Activated CD4-positive, alpha-beta memory T cell treated with anti-CD3 and anti-CD28 coated beads, Interleukin-2, amount 10 ng/mL, durations not matched to agents 7 days and 5 days (primary cell): ENCODE results near the gene CRY1. TPM values are rescaled to one million over a fixed set of nuclear protein-coding genes. Genes with fewer than 3 reads are reported as not detected.
A peak's percentile ranks its signal among the peaks of the same experiment; 100 is the strongest.

Experiments
- CTCF ChIA-PET: fragments of 350-600 bp; sonication (Branson Sonifier 250); formaldehyde crosslinking; loops from one replicate; lab custom pipeline; 2021; ENCODE audit warnings: antibody characterized with exemption, inconsistent platforms; lab: Charles Lee
- POLR2A ChIA-PET: fragments of 350-600 bp; sonication (Branson Sonifier 250); formaldehyde crosslinking; loops from one replicate; lab custom pipeline; 2021; ENCODE audit warnings: antibody characterized with exemption; lab: Charles Lee
- DNase-seq: peaks from one replicate; pipeline ENCODE4 v3.0.0-alpha.2; 2020
- H3K27ac Mint-ChIP-seq: one replicate; pipeline ENCODE4 v1.8.0; 2021; ENCODE audit warnings: mild to moderate bottlenecking, mixed read lengths
- H3K27me3 Mint-ChIP-seq: one replicate; pipeline ENCODE4 v1.8.0; 2021; ENCODE audit warnings: mixed read lengths
- H3K36me3 Mint-ChIP-seq: one replicate; pipeline ENCODE4 v1.8.0; 2021; ENCODE audit warnings: low read depth, mixed read lengths
- H3K4me1 Mint-ChIP-seq: one replicate; pipeline ENCODE4 v1.8.0; 2021; ENCODE audit warnings: mixed read lengths
- H3K4me3 Mint-ChIP-seq: one replicate; pipeline ENCODE4 v1.8.0; 2021; ENCODE audit warnings: mild to moderate bottlenecking, mixed read lengths
- H3K9me3 Mint-ChIP-seq: one replicate; pipeline ENCODE4 v1.8.0; 2021; ENCODE audit warnings: mixed read lengths
- total RNA-seq, 2 experiments: library from RNA; stranded (reverse); gene quantifications; one replicate each; pipeline ENCODE4 v1.2.3, GENCODE V29; 2021

Gene CRY1
- total RNA-seq, 2 experiments from 2014 or later, result 16.4 to 16.6 TPM

DNA sequence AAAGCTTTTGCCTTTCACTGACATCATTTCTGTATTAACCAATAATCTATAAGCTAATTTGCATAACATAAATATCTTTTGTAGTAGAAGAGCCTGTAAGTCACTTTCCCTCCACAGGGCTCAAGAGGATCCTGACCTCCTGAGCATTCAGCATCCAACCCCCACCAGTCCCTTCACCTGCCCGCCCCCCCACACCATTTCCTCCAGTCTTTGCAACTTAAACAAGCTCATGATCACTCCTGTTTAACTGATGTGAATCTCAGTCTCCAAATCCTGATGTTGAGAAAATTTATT, 12.0 kb upstream of the CRY1 start:
- peaks cover 15% of the 10 kb centered on the region for H3K4me1 Mint-ChIP-seq
- POLR2A ChIA-PET, result interaction anchor here (0.6 to 1.7 kb wide), 3 partner anchors 12 to 64 kb away, joined by 3 to 10 read pairs (median 5); partner anchors contain the start of gene CRY1
- no peak for DNase-seq
- CTCF ChIA-PET, result interaction anchor here (0.8 to 2.6 kb wide), 11 partner anchors 9 to 504 kb away, joined by 3 to 21 read pairs (median 5); partner anchors contain the start of gene CRY1
- no peaks in the 10 kb centered on the region for H3K36me3 Mint-ChIP-seq
- H3K27me3 Mint-ChIP-seq, result peaks cover 4% of the 10 kb centered on the region
- no peaks in the 10 kb centered on the region for H3K9me3 Mint-ChIP-seq
- no peak overlapping the region for H3K4me3 Mint-ChIP-seq
- H3K27ac Mint-ChIP-seq, result no peak overlapping the region

DNA sequence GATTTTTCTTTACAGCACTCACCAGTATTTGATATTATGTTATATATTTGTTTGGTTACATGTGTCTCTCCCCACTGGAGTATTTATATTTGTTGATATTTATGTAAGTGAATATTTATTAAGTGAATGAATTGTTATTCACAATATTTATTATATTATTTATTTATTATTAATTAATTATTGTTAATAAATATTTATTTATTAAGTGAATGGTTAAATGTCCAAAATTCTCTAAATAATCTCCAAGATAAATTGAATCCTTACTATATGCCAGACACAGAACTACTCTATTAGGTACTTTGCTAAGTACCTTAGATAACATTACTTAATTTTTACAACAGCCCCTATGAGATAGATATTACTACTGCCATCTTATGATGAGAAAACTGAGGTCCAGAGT, 10.2 kb upstream of the CRY1 start:
- no peak for DNase-seq
- no peak overlapping the region for H3K4me3 Mint-ChIP-seq
- no peaks in the 10 kb centered on the region for H3K36me3 Mint-ChIP-seq
- H3K27ac Mint-ChIP-seq, result no peak overlapping the region
- CTCF ChIA-PET, result interaction anchor here (2.3 kb wide), 1 partner anchor 11 kb away, joined by 15 read pairs; no protein-coding TSS in a partner anchor
- peaks cover 7% of the 10 kb centered on the region for H3K27me3 Mint-ChIP-seq
- H3K9me3 Mint-ChIP-seq, result no peaks in the 10 kb centered on the region
- POLR2A ChIA-PET, result interaction anchor here (2.5 kb wide), 1 partner anchor 10 kb away, joined by 13 read pairs; the partner anchor contains the start of gene CRY1
- peaks cover 14% of the 10 kb centered on the region for H3K4me1 Mint-ChIP-seq

DNA sequence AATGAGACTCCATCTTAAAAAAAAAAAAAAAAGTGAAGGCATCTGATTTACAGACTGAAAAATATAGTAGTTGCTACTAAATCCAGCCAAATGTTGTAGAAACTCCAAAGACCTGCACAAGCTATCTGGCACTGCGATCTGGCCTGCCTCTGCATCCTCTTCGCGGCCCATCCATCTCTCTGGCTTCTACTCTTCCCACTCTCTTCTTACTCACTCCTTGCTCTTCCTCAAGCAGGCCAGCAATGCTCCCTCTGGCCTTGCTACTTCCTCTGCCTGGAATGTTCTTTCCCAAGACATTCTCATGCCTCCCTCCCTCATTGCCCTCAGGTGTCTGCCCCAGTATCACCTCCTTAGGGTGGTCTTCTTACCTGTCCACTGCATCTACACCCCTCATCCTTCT, 9.7 kb upstream of the CRY1 start:
- ChIA-PET CTCF (no interaction called here), POLR2A (interaction anchor here (2.5 kb wide), 1 partner anchor 9 kb away, joined by 13 read pairs; the partner anchor contains the start of gene CRY1)
- no peak overlapping the region for H3K4me3 Mint-ChIP-seq
- H3K4me1 Mint-ChIP-seq, result peaks cover 14% of the 10 kb centered on the region
- no peaks in the 10 kb centered on the region for H3K36me3 Mint-ChIP-seq
- H3K27me3 Mint-ChIP-seq, result peaks cover 7% of the 10 kb centered on the region
- DNase-seq, result no peak
- no peaks in the 10 kb centered on the region for H3K9me3 Mint-ChIP-seq
- H3K27ac Mint-ChIP-seq, result no peak overlapping the region

GRCh38 chr12:107102294-107102693, 8.9 kb upstream of the CRY1 start:
- no peak overlapping the region for H3K27ac Mint-ChIP-seq
- H3K27me3 Mint-ChIP-seq, result peaks cover 9% of the 10 kb centered on the region
- no peaks in the 10 kb centered on the region for H3K9me3 Mint-ChIP-seq
- H3K4me1 Mint-ChIP-seq, result peaks cover 14% of the 10 kb centered on the region
- DNase-seq, result no peak
- ChIA-PET POLR2A (no interaction called here), CTCF (no interaction called here)
- no peak overlapping the region for H3K4me3 Mint-ChIP-seq
- H3K36me3 Mint-ChIP-seq, result no peaks in the 10 kb centered on the region

GRCh38 chr12:107101651-107102050, 8.3 kb upstream of the CRY1 start:
- CTCF ChIA-PET, result no interaction called here
- POLR2A ChIA-PET, result no interaction called here
- Mint-ChIP-seq H3K36me3 (no peaks in the 10 kb centered on the region), H3K4me1 (peaks cover 14% of the 10 kb centered on the region), H3K4me3 (no peak overlapping the region), H3K27ac (no peak overlapping the region), H3K9me3 (peaks cover 1% of the 10 kb centered on the region), H3K27me3 (peaks cover 10% of the 10 kb centered on the region)
- no peak for DNase-seq

- no peak for DNase-seq
- H3K36me3 Mint-ChIP-seq, result peaks cover 3% of the 10 kb centered on the region
- no peak overlapping the region for H3K27ac Mint-ChIP-seq
- H3K27me3 Mint-ChIP-seq, result peaks cover 8% of the 10 kb centered on the region
- H3K4me1 Mint-ChIP-seq, result peaks cover 6% of the 10 kb centered on the region
- no peak overlapping the region for H3K4me3 Mint-ChIP-seq
- POLR2A ChIA-PET, result interaction anchor here (0.8 kb wide), 1 partner anchor 219 kb away, joined by 3 read pairs; no protein-coding TSS in a partner anchor
- CTCF ChIA-PET, result interaction anchor here (1.8 kb wide), 1 partner anchor 10 kb away, joined by 7 read pairs; no protein-coding TSS in a partner anchor
- H3K9me3 Mint-ChIP-seq, result peaks cover 8% of the 10 kb centered on the region
Measured at GRCh38 chr12:107099917-107100316, 6.6 kb upstream of the CRY1 start.

DNA sequence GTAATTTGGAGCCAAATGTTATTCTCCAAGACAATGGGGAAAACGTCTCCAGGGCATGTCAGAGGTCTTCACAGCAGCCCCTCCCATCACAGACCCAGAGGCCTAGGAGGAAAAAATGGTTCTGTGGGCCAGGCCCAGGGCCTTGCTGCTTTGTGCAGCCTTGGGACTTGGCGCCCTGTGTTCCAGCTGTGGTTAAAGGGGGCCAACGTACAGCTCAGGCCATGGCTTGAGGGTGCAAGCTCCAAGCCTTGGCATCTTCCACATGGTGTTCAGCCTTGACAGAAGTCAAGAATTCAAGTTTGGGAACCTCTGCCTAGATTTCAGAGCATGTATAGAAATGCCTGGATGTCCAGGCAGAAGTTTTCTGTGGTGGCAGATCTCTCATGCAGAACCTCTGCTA, 3.2 kb upstream of the CRY1 start:
- DNase-seq, result no peak
- no peak overlapping the region for H3K27ac Mint-ChIP-seq
- POLR2A ChIA-PET, result no interaction called here
- H3K4me1 Mint-ChIP-seq, result peaks cover 9% of the 10 kb centered on the region
- CTCF ChIA-PET, result no interaction called here
- H3K27me3 Mint-ChIP-seq, result peaks cover 8% of the 10 kb centered on the region
- H3K4me3 Mint-ChIP-seq, result no peak overlapping the region
- H3K36me3 Mint-ChIP-seq, result peaks cover 3% of the 10 kb centered on the region
- H3K9me3 Mint-ChIP-seq, result peaks cover 8% of the 10 kb centered on the region

DNA sequence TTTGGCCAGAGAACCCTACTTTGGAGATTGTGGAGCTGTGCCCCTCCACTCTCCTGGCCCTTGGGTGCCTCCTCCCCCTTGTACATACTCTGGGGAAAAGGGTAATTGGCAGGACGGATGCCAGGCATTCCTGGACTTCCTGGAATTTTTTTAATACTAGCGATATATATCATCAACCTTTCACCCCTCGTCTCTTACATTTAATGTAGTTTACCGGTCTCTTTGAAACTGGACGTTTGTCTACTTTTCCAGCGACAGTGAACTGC, 767 bp upstream of the CRY1 start:
- H3K9me3 Mint-ChIP-seq, result peaks cover 8% of the 10 kb centered on the region
- H3K27ac Mint-ChIP-seq, result no peak overlapping the region

DNA sequence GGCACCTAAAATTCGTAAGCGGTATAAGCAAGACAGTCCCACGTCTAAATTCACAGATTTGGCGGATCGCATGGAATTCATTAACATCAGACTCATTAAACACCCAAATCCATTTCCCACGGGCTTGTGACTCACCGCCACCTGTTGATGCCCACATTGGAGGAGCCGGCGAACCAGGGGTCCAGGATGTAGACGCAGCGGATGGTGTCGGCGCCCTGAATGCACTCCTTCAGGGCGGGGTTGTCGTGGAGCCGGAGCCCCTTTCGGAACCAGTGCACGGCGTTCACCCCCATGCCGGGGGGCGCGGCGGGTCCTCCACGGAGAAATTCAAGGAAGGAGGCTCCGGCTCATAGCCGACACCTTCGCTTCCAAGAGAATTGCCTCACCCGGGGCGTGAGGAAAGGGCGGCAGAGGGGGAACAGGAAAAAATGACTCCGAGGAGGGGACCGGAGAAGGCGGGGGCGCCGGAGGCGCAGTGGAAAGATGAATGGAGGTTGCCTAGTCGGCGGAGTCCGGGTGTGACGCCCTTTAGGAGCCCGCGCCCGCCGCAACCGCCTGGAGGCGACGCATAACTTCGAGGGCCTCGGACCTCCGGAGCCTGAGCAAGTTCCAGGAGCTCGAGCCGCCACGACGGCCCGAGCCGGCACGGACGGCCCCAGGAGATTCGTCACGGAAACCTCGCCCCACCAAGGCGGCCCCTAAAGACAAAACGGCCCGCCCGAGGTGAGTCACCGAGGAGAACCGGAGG, 506 bp downstream of the CRY1 start:
- peaks cover 9% of the 10 kb centered on the region for H3K4me1 Mint-ChIP-seq
- CTCF ChIA-PET, result interaction anchor here (0.7 to 1.8 kb wide), 9 partner anchors 12 to 1861 kb away, joined by 3 to 15 read pairs (median 5); partner anchors contain the start of gene MTERF2
- H3K27me3 Mint-ChIP-seq, result peaks cover 4% of the 10 kb centered on the region
- POLR2A ChIA-PET, result interaction anchor here (1.2 to 2.4 kb wide), 8 partner anchors 11 to 593 kb away, joined by 3 to 13 read pairs (median 5); partner anchors contain the start of genes PWP1 and TMEM263
- peaks cover 8% of the 10 kb centered on the region for H3K9me3 Mint-ChIP-seq
- no peak overlapping the region for H3K4me3 Mint-ChIP-seq
- peaks cover 3% of the 10 kb centered on the region for H3K36me3 Mint-ChIP-seq
- no peak overlapping the region for H3K27ac Mint-ChIP-seq
- peak; percentile 72 for DNase-seq

More for the DNA sequence above, 767 bp upstream of the CRY1 start:
- no peak overlapping the region for H3K4me3 Mint-ChIP-seq
- peaks cover 9% of the 10 kb centered on the region for H3K4me1 Mint-ChIP-seq
- peaks cover 4% of the 10 kb centered on the region for H3K27me3 Mint-ChIP-seq
- ChIA-PET POLR2A (interaction anchor here (0.6 to 2.4 kb wide), 11 partner anchors 10 to 668 kb away, joined by 3 to 13 read pairs (median 4); partner anchors contain the start of genes PWP1 and TMEM263), CTCF (interaction anchor here (1.0 to 1.5 kb wide), 3 partner anchors 11 to 577 kb away, joined by 3 to 15 read pairs (median 4); partner anchors contain the start of gene TMEM263)
- peaks cover 3% of the 10 kb centered on the region for H3K36me3 Mint-ChIP-seq
- DNase-seq, result no peak

GRCh38 chr12:107091989-107092641, 1.2 kb downstream of the CRY1 start:
- Mint-ChIP-seq H3K4me1 (peaks cover 9% of the 10 kb centered on the region), H3K36me3 (peaks cover 3% of the 10 kb centered on the region), H3K27ac (no peak overlapping the region), H3K9me3 (peaks cover 8% of the 10 kb centered on the region), H3K4me3 (no peak overlapping the region), H3K27me3 (peaks cover under 1% of the 10 kb centered on the region)
- POLR2A ChIA-PET, result interaction anchor here (1.2 to 1.8 kb wide), 3 partner anchors 13 to 136 kb away, joined by 5 to 10 read pairs (median 10); partner anchors contain the start of gene TMEM263
- DNase-seq, result peak; percentile 22
- CTCF ChIA-PET, result interaction anchor here (0.6 to 1.8 kb wide), 9 partner anchors 13 to 515 kb away, joined by 3 to 15 read pairs (median 5); partner anchors contain the start of gene MTERF2

DNA sequence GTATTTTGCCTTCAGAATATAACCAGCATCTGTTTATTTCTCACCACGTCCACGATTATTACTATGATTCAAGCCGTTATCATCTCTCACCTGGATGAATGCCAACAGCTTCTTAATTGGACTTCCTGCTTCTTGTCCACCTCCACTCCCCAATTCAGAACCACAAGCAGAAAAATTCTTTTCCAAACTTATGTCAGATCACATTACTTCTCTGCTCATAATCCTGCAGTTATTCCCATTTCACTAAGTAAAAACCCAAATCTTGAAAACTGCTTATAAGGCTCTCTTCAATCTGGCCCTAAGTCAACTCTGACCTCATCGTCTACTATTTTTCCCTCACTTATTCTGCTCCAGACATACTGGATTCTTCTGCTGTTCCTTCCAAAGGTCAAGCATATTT, 2.0 kb downstream of the CRY1 start:
- H3K4me3 Mint-ChIP-seq, result no peak overlapping the region
- POLR2A ChIA-PET, result interaction anchor here (1.2 to 1.8 kb wide), 3 partner anchors 13 to 135 kb away, joined by 5 to 10 read pairs (median 10); partner anchors contain the start of gene TMEM263
- CTCF ChIA-PET, result interaction anchor here (1.0 to 1.9 kb wide), 8 partner anchors 9 to 516 kb away, joined by 3 to 15 read pairs (median 5); no protein-coding TSS in a partner anchor

GRCh38 chr12:107090711-107091110, 2.6 kb downstream of the CRY1 start:
- ChIA-PET CTCF (interaction anchor here (1.4 to 2.8 kb wide), 5 partner anchors 9 to 518 kb away, joined by 3 to 21 read pairs (median 4); no protein-coding TSS in a partner anchor), POLR2A (interaction anchor here (0.7 to 1.0 kb wide), 2 partner anchors 15 to 1753 kb away, joined by 3 read pairs; no protein-coding TSS in a partner anchor)
- H3K36me3 Mint-ChIP-seq, result peaks cover 2% of the 10 kb centered on the region
- no peak overlapping the region for H3K27ac Mint-ChIP-seq
- H3K4me1 Mint-ChIP-seq, result peaks cover 9% of the 10 kb centered on the region
- no peak for DNase-seq
- H3K27me3 Mint-ChIP-seq, result no peaks in the 10 kb centered on the region
- peaks cover 1% of the 10 kb centered on the region for H3K9me3 Mint-ChIP-seq
- H3K4me3 Mint-ChIP-seq, result no peak overlapping the region

More for the DNA sequence above, 2.0 kb downstream of the CRY1 start:
- DNase-seq, result no peak
- Mint-ChIP-seq H3K27ac (no peak overlapping the region), H3K27me3 (no peaks in the 10 kb centered on the region), H3K9me3 (peaks cover 6% of the 10 kb centered on the region), H3K4me1 (peaks cover 9% of the 10 kb centered on the region), H3K36me3 (peaks cover 3% of the 10 kb centered on the region)
